GM18517 (cell line): Measurements from ENCODE around the gene BUD31.

ENCODE experiments used
- ATAC-seq: cut with Tn5 transposase; IDR thresholded peaks from one replicate; pipeline ENCODE4 v1.9.1; 2021; ENCODE audit warnings: mild to moderate bottlenecking, moderate library complexity; ENCODE audit not compliant: unreplicated experiment

BUD31 gene

GRCh38 chr7:99461221-99461620, 52.5 kb downstream of the BUD31 start:
- no peak for ATAC-seq

GRCh38 chr7:99465421-99465768, 56.6 kb downstream of the BUD31 start:
- no peak for ATAC-seq

- no peak for ATAC-seq
Observed at GRCh38 chr7:99468336-99468918, 59.7 kb downstream of the BUD31 start.
